Lower leg skin (tissue), 3 donors: Measurements from ENCODE around the gene NCOR1.

Experiments
- POLR2A ChIP-seq, 2 donors: fragments of 450-650 bp; IDR thresholded peaks; one replicate each; pipeline ENCODE4 v1.6.1; 2016 to 2017; ENCODE audit warnings: antibody characterized with exemption in 2 of 2, mild to moderate bottlenecking in 1 of 2, moderate library complexity in 1 of 2
- TF ChIP-seq, protein P1 (sequence below), 3 donors: fragments of 450-650 bp; IDR thresholded peaks; one replicate each; pipeline ENCODE4 v1.5.1; 2016; ENCODE audit warnings: antibody characterized with exemption in 3 of 3, mild to moderate bottlenecking in 3 of 3, moderate library complexity in 2 of 3

DNA sequence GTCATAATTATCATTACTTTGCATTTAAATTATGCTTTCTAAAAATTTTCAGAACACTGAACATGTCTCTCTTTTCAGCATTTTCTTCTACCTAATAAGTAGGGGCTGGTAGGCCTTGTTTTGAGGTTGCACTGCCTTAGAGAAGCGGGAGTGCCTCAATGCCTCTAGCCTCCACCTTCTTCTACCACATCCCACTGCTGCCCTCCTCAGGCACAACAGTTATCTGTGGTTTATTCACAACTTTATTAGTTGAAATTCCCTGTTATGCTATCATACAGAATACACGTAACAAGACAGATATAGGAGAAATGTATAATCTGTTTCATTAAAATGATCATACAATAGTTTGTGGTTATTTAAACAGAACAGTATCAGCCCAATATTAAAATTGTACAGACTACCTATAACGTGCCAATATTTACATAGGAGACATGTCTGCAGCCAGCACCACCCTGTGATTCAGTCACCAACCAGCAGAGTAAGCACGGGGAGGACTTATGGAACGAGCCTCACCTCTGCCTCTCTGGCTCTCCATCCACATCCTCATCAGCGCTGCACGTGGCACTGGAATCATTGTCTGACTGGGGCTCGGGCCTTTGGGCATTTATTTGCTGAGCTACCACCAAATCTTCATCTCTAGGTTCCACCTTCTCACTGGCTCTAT, 114.5 kb downstream of the NCOR1 start:
- TF ChIP-seq, protein P1, sequence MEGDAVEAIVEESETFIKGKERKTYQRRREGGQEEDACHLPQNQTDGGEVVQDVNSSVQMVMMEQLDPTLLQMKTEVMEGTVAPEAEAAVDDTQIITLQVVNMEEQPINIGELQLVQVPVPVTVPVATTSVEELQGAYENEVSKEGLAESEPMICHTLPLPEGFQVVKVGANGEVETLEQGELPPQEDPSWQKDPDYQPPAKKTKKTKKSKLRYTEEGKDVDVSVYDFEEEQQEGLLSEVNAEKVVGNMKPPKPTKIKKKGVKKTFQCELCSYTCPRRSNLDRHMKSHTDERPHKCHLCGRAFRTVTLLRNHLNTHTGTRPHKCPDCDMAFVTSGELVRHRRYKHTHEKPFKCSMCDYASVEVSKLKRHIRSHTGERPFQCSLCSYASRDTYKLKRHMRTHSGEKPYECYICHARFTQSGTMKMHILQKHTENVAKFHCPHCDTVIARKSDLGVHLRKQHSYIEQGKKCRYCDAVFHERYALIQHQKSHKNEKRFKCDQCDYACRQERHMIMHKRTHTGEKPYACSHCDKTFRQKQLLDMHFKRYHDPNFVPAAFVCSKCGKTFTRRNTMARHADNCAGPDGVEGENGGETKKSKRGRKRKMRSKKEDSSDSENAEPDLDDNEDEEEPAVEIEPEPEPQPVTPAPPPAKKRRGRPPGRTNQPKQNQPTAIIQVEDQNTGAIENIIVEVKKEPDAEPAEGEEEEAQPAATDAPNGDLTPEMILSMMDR (IDR thresholded peaks at IDR 0.05) = no peak
- no peak for TF ChIP-seq POLR2A (IDR thresholded peaks at IDR 0.05)
